Measurements from ENCODE around the gene UTRN. TPM values are rescaled to one million over a fixed set of nuclear protein-coding genes. Genes with fewer than 3 reads are reported as not detected.

UTRN gene
- total RNA-seq, 1 experiment from 2014 or later: 84.8 TPM

DNA sequence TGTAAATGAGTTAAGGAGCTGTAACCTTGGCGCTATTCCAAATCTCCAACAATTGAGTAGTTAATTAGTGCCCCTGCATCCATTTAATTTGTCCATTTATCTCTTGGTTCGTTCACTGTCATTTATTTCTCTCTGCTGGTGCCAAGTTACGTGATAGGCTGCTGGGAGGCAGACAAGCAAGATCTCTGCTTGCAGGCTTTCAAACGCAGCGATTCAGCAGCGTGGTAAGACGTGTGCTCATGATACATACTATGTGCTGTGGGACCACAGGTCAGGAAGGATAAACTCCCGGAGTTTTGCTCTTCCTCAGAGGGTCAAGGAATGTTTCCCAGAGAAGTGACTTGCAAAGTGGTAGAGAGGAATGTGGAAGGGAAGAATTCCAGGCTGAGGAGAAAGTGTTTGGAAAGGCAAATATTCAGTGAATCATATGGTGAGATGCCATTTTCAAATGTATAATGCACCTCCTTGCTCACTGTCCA, 46.4 kb downstream of the UTRN start:
- TF ChIP-seq, protein P1, sequence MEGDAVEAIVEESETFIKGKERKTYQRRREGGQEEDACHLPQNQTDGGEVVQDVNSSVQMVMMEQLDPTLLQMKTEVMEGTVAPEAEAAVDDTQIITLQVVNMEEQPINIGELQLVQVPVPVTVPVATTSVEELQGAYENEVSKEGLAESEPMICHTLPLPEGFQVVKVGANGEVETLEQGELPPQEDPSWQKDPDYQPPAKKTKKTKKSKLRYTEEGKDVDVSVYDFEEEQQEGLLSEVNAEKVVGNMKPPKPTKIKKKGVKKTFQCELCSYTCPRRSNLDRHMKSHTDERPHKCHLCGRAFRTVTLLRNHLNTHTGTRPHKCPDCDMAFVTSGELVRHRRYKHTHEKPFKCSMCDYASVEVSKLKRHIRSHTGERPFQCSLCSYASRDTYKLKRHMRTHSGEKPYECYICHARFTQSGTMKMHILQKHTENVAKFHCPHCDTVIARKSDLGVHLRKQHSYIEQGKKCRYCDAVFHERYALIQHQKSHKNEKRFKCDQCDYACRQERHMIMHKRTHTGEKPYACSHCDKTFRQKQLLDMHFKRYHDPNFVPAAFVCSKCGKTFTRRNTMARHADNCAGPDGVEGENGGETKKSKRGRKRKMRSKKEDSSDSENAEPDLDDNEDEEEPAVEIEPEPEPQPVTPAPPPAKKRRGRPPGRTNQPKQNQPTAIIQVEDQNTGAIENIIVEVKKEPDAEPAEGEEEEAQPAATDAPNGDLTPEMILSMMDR (IDR thresholded peaks at IDR 0.05; ENCODE audit: unreplicated experiment): no peak
- Mint-ChIP-seq H3K36me3 (ENCODE audit: insufficient read depth, unreplicated experiment) (no peaks in the 10 kb centered on the region), H3K4me1 (ENCODE audit: insufficient read depth, unreplicated experiment) (peaks cover 35% of the 10 kb centered on the region), H3K4me3 (ENCODE audit: unreplicated experiment) (no peak overlapping the region), H3K9me3 (ENCODE audit: unreplicated experiment) (no peaks in the 10 kb centered on the region), H3K27ac (ENCODE audit: low read depth, unreplicated experiment) (no peak overlapping the region), H3K27me3 (ENCODE audit: insufficient read depth, unreplicated experiment) (no peaks in the 10 kb centered on the region)
- intact Hi-C loops (cut with micrococcal nuclease): no loop called here
- DNase-seq (ENCODE audit: unreplicated experiment): no peak
- ChIA-PET POLR2A (no interaction called here), CTCF (no interaction called here)
- BruUV-seq (replicated peaks): no TSS peak

DNA sequence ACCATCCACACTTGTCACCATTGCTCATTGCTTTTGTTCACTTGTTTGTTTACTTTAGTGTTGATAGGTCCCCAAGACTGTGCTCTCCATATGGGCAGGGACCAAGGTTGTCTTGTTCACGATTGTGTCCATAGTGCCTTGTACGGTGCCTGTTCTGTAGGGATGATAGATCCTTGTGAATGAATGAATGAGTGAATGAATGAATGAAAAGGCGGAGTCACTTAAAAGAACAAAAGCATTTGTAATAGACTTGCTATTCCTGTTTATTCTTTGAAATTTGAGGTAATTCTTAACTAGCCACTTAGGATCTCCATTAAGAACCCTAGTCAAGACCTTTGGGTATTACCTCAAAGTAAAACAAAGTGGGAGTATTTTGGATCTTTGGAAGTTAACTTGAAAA, 47.0 kb downstream of the UTRN start:
- BruUV-seq (replicated peaks): no TSS peak
- Mint-ChIP-seq H3K27ac (ENCODE audit: low read depth, unreplicated experiment) (no peak overlapping the region), H3K9me3 (ENCODE audit: unreplicated experiment) (no peaks in the 10 kb centered on the region), H3K4me1 (ENCODE audit: insufficient read depth, unreplicated experiment) (peaks cover 35% of the 10 kb centered on the region), H3K4me3 (ENCODE audit: unreplicated experiment) (no peak overlapping the region), H3K36me3 (ENCODE audit: insufficient read depth, unreplicated experiment) (no peaks in the 10 kb centered on the region), H3K27me3 (ENCODE audit: insufficient read depth, unreplicated experiment) (no peaks in the 10 kb centered on the region)
- intact Hi-C loops (cut with micrococcal nuclease): no loop called here
- TF ChIP-seq, protein P1 (IDR thresholded peaks at IDR 0.05; ENCODE audit: unreplicated experiment): no peak
- ChIA-PET POLR2A (no interaction called here), CTCF (no interaction called here)
- DNase-seq (ENCODE audit: unreplicated experiment): no peak

DNA sequence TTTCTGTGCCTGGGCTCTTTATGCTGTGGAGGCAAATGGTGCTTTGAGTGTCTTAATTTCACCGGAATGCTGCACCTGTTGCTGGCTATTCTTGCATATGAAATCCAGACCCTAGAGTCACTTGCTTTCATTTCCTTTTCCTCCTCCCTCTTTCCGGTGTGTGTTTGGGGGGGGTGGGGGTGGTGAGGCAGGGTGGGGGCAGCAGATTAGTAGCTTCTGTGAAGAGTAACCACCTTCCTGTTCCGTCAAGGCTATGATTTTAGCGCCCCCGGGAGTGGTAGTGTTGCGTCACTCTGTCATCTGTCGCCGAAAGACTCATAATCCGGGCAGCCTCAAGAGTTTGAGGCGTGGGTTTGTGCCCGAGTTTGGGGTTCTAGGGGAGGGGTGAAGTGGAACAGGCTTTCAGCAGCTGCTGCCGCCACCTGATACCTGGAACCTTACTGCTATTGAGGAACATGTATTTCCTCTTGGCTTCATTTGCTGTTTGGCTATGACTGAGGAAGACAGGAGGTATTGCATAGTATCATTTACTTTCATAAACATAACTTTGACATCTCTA, 49.1 kb downstream of the UTRN start:
- H3K27me3 Mint-ChIP-seq (ENCODE audit: insufficient read depth, unreplicated experiment): no peaks in the 10 kb centered on the region
- intact Hi-C loops (cut with micrococcal nuclease): no loop called here
- no peaks in the 10 kb centered on the region for H3K9me3 Mint-ChIP-seq (ENCODE audit: unreplicated experiment)
- no TSS peak for BruUV-seq (replicated peaks)
- no peak for DNase-seq (ENCODE audit: unreplicated experiment)
- ChIA-PET CTCF (no interaction called here), POLR2A (no interaction called here)
- TF ChIP-seq, protein P1 (IDR thresholded peaks at IDR 0.05; ENCODE audit: unreplicated experiment): no peak
- no peak overlapping the region for H3K4me3 Mint-ChIP-seq (ENCODE audit: unreplicated experiment)
- peaks cover under 1% of the 10 kb centered on the region for H3K36me3 Mint-ChIP-seq (ENCODE audit: insufficient read depth, unreplicated experiment)
- H3K4me1 Mint-ChIP-seq (ENCODE audit: insufficient read depth, unreplicated experiment): peaks cover 41% of the 10 kb centered on the region
- H3K27ac Mint-ChIP-seq (ENCODE audit: low read depth, unreplicated experiment): no peak overlapping the region

Other genes starting within 250 kb of the UTRN start
- 211 and 298 TPM in 2 replicates for gene SF3B5, start 189.8 kb upstream of the UTRN start, total RNA-seq (2022)
- gene STX11, start 134.8 kb upstream of the UTRN start, total RNA-seq (2022): 1.1 and 2.1 TPM in 2 replicates

Data from MCF 10A (cell line).